8988T (cell line): ENCODE measurements around the gene PPP6R2.
A peak's percentile ranks its signal among the peaks of the same experiment; 100 is the strongest.

Experiments
- DNase-seq: peaks from one replicate; pipeline ENCODE4 v3.0.0; 2011

Gene PPP6R2

DNA sequence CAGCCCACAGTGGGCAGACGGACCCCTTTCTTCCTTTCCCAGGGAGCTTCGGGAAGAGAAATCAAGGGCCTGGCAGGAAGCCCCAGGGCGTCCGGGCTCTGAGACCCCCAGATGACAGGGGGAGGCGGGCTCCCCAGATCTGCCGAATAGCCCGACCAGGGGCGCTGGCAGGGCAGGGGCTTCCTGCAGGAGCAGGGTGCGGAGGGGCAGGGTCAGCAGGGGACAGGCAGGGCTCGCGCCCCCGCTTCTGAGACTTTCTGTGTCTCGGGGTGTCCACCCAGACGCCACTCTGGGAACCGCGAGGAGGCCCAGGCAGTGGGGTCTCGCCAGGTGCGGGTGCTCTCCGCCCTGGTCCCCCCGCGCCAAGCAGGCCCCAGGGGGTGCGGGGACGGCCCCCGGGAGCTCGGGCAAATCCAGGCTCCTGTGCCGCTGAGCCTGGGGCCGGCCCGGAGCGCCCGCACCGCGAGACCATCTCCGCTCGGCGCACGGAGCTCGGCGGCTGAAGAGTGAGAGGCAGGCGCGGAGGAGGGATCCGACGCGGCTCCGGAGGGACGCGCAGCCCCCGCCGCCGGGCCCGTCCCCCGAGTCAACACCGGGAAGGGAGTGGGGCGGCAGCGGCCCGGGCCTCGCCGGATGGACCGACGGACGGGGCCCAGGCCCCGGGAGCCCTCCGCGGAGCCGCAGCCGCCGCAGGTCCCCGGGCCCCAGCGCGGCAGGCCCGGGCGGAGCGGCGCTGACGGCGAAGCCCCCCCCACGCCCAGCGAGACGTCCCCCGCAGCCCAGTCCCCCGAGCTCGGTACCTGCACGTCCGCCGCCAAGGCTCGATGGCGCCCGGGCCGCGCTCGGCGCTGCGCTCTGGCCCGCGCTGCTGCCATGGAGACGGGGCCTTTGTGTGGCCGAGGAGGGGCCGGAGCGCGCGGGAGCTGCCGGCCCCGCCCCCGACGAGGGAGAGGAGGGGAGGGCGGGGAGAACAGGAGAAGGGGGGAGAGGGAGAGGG is 36.1 kb upstream of the PPP6R2 start, which contains the start of gene PLXNB2:
PLXNB2 (minus strand) TSS at position 894 of the 997 bp plus-strand sequence. CDS start 17,062 bp downstream, outside the sequence.
- DNase-seq: peak; percentile 81

DNA sequence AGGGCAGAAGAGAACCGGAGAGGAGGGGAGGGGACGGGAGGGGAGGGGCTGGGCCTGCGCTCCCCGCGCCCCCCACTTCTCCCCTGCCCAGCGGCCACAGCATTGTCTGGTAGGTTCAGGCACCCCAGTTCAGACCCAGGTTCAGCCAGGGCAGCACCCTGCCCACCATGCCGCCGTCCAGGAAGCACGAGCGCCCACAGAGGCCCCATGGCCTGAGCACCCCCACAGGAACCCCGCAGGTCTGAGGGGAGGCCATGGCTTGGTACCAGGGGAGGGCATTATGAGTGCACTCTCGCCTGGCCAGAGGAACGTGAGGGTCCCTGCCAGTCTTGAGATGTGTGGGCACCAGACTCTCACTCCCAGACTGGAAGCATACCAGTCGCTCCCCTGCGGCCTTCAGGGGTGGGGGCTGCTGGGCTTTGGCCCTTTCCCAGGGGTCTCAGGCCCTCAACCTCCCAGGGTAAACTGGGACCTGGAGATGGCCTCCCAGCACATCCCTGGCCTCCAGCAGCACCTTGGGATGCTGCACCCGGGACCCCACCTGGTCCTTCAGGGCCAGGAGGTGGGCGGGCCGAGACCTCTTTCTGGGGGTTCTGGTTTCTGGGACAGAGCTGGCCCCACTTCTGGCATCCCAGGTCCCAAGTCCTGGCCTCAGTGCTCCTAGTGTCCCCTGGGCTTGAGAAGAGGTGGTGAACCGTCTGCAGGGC is 35.1 kb upstream of the PPP6R2 start:
- no peak for DNase-seq

DNA sequence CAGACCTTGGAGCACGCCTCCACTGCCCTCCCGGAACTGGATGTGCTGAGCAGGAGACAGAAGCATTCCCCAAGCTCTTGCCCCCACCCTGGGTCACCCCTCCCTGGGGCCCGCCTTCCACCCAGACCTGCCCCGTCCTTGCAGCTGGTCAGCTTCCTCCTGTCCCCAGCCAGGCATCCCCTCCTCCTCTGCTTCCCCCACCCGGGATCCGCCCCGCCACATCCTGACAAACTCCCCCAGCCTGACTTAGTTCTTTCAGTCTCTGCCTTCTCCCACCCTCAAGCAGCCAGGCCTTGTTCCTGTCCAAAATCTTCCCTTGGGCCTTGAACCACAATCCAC is 34.6 kb upstream of the PPP6R2 start:
- no peak for DNase-seq

DNA sequence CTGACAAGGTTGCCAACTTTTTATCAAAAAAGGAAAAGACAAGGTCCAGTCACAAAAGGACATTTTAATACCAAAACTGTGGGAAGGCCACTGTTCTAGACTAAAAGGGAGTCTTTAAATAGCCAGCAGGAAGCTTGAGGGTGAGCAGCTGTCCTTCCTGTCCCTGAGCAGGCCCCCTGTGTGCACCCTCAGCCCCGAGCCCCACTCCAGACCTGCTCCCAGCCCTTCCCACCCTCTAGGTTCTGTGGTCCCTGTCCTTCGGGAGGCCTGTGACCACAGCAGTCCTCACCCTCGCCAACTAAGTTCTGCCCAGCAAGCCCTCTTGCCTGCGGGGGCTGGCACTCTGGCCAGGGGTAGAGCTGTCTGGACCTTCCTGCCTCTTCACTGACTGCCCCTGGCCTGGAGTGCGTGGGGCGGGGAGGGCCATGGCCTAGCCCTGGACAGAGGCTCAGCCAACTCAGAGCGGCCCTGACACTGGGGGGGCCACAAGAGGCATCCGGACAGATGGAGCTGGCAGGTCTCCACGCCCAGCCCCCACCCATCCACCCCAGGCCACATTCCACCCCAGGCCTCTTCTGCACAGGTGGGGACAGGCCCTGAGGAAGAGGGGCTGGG is 34.0 kb upstream of the PPP6R2 start:
- DNase-seq: no peak

DNA sequence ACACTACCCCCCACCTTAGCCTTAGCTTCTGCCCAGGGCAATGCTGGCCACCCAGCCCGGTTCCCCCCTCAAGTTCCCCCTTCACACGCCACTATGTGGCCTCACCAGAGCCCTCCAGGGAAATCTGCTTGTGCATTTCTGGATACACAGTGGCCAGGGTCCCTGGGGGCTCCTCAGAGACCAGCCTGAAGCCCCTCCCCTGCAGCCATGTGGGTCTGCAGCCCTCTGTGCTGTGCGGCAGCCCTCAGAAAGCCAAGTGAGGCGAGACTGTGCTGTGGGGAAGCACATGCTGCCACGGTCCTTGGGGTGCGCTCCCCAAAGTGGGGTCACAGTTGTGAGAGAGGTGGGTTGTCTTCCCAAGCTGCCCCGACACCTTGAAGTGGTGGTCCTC is 33.5 kb upstream of the PPP6R2 start:
- no peak for DNase-seq

DNA sequence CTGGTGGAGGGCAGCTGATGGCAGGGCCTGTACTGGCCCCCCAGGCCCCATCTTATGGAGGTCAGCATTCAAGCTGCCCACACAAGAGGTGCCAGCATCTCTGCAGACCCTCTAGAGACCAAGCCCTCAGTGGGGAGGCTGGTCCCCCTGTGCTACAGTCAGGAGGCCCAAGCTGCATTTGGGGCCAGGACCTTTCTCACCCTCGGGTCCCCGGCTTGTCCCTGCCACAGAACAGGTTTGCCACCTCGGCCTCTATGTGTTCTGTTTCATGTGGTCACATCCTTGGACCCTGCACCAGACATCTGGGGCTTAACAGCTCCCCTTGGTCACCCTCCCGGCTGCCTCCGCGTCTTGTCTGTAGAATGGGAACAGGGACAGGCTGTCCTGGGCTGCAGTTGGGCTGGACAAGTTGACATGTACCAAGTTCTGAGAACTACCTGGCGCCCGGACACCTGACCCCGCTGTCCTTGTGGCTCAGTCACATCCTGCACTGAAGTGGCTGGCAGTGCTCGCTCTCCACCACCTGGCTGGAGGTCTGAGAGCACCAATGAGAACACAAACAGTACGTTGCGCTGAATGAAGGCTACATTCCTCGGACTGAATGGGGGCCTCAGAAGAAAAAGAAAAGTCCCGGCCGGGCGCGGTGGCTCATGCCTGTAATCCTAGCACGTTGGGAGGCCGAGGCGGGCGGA is 33.0 kb upstream of the PPP6R2 start:
- DNase-seq: no peak

DNA sequence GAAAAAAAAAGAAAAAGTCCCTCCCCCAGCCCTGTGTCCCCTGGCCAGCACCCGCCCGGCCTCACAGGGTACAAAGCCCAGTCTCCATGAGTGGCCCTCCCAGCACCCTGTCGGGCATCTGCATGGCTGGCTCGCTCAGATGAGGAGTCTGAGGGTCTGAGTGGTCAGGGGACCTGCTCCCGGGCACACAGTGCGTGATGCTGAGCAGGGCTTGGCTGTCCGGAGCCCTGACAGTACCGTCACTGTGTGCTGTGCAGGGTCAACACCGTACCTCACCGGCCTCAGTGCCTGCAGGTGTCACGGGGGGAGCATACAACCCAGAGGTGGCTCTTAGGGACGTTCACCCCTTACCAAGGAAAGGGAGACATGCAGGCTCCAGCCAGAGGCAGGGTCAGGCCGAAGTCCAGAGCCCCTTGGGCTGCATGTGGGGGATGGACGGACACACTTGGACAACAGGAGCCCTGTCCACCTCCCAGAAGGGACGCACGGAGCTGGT is 32.1 kb upstream of the PPP6R2 start:
- DNase-seq: no peak

DNA sequence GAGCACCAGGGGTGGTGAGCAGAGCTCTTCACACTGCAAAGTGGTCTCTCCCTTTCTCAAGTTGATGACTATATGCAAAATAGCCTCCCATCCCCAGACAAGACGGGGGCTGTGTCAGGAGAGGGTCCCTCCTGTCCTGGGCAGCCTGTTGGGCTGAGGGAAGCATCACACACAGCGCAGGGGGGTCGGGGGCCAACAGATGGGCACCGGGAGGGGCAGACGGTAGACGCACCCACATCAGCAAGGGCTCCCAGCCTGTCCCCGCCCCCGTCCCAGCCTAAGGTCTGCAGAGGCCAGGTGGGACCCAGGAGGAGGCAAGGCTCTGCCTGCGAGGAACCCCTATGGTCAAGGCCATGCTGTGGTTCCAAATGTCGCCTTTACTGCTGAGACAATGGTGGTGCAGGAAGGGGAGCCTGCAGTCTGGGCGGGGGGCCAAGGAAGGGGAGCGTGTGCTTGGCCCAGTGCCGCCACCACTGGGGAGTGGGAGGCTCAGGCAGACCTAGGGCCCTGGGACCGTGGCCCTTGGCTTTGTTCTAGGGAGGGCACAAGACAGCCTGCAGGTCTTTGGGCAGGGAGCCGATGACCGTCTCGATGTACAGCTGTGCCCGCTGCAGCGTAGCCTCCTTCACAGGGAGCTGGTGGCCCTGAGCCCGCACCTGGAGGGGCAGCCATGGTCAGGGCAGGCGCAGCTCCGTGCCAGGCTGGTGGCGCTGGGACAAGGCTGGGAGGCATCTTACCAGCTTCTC is 31.3 kb upstream of the PPP6R2 start:
- DNase-seq: no peak

DNA sequence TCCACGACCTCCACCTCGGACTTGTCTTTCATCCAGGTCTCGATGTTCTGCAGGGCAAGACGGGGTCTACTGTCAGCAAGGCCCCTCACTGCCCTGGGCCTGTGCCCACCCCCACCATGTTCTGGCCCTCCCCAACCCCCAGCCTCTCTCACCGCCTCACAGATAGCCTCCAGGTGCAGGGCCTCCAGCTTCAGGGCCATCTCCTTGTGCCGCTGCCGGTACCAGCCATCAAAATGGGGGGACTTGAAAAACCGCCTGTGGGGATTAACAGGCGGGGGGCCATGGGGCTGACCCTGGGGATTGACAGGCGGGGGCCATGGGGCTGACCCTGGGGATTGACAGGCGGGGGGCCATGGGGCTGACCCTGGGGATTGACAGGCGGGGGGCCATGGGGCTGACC is 30.8 kb upstream of the PPP6R2 start:
- DNase-seq: no peak

DNA sequence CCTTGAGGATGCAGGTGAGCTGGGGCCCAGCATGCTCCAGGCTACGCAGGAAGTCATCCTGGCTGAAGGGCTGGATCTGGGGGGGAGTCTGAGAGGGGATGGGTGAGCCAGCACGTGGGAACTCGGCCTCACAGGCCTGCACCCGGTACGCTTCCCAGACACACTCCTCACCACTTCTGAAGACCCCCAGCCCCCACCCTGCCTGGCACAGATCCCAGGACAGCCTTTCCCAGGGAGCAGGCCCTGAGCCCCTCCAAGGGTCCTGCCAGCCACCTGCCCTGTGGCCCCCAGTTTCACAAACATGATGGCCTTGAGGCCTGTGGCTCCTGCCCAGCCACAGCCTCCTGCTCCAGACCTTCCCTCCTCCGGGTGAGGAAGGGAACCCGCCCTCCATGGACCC is 30.1 kb upstream of the PPP6R2 start:
- DNase-seq: no peak

DNA sequence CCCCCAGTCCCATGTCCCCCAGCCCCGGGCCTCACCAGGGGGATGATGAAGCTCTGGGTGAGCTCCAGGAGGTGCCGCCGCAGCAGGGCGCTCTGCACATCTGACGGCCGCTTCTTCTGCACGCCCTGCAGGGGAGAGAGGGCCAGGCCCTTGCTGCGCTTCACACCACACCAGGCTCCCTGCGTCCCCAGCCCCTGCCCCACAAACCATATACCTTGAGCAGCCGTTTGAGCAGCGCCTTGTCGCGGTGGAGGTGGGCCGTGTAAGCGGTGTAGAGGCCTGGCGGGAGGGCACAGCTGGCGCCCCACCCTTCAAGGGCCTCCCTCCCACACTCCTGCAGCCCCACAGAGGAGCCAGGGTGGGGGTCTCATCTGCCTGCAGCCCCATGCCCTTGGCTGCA is 29.5 kb upstream of the PPP6R2 start:
- no peak for DNase-seq

DNA sequence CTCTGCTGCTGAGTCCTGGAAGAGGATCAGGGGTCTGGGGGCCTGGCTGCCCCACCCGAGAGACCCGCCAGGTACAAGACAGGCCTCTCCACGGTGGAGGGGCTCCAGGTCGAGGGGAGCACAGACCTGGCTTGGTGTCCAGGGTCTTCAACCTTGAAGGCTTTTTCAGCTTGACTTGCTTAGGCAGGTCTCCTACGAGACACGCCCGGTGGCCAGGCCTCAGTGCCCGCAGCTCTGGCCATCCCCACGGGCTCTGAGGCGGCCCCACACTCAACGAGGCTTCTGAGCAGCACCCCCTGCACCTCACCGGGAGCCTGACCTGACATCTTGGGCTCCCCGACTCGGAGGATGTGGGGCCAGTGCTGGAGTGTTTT is 29.1 kb upstream of the PPP6R2 start:
- no peak for DNase-seq

DNA sequence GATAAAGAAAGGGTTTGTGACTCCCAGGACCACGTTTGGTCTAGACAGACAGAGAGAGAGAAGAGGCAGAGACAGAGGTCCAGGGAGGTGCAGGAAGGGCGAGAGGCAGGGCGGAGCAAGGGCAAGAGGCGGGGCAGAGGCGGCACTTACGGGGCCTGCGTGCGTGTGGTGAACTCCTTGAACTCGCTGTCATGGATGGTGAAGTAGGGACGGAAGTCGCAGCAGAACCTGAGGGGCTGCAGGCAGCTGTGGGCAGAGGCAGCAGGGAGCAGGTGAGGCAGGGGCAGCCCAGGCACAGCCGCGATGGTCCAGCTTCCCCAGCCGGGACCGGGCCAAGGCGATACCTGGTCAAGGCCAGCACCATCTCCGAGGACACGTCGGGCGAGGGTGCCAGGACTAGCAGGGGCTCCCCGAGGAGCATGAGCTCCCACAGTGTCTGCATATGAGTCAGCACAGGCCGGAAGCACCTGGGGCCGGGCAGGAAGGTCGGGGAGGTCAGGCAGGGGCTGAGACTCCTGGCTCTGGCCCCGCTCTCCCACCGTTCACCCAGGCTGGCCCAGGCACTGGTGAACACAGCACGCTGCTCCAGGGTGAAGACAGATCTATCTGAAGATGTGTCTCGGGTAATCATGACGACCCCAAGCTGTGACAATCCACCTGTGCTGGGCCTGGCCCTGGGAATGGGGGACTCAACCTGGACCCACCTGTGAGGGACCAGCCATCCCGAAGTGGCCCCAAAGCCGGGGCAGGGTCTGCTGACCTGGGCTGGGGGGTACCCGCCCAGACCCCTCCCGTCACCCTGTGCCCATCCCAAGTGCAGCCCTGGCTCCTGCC is 28.5 kb upstream of the PPP6R2 start:
- peak; percentile 9 for DNase-seq

DNA sequence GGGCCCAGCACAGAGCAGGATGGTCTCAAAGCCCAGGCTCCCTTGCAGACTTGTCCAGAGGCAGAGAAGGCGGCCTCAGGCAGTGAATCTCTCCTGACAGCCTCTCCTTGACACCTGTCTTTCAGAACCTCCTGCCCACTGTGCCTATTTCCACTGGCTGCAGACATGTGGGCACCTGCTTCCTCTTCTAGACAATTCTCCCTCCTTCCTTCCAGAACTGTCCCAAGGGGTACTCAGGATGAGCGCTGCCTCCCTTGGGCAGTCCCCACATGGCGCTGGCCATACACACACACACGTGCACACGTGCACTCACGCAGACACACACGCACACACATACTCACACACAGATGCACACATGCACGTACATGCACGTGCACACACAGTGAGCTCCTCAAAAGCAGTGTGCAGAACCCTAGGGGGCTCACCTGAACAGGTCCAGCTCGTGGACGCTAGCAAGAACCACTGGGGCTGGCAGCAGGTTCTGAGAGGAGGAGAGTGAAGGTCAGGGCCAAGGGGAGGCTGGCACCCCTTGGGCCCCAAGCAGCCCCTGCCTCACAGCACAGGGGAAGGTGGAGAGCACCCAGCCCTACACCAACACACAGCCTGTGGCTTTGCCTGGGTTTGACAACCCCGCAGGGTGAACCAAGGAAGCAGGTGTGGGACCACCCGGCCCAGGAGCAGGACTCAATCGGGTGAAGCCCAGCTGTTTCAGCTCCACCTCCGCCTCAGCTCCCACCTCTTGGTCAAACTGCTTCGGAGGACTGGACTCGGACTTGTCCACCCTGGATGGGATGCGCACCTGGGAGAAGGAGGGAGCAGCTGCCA is 27.6 kb upstream of the PPP6R2 start:
- DNase-seq: peak; percentile 6

DNA sequence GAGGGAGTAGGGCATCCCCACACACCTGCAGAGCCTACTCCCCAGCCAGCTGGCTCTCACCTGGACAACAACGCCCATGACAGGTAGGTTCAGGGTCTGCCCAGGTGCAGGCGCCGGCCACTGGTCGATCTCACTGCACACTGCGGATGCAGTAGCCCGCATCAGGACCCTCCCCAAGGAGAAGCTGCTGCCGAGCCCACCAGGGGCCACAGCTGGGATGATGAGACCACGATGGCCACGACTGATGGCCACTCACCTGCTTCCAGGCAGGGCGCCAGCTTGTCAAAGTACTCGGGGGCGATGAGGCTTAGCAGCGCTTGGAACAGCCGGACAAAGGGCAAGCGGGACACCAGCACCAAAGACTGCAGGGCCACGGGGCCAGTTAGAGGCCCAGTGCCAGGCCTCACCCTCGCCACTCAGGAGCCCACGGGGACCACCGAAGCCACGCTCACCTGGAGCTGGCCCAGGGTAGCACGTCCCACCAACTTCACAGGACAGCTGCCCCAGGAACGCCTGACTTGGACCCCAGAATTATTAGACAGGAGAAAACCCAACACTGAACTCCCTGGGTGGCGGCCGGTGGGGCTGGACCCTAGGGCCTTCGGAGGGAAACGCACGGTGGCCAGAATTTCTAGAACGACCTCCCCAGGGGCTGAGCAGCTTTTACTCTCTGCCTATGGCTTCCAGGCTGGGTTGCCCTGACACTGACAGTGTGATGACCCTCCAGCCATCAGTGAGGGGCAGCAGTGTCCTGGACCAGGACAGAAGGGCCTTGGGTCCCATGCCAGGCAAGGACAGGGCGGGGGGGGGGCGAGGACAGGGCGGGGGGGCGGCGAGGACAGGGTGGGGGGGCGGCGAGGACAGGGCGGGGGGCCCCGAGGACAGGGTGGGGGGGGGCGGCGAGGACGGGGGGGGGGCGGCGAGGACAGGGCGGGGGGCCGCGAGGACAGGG is 26.7 kb upstream of the PPP6R2 start:
- DNase-seq: no peak

DNA sequence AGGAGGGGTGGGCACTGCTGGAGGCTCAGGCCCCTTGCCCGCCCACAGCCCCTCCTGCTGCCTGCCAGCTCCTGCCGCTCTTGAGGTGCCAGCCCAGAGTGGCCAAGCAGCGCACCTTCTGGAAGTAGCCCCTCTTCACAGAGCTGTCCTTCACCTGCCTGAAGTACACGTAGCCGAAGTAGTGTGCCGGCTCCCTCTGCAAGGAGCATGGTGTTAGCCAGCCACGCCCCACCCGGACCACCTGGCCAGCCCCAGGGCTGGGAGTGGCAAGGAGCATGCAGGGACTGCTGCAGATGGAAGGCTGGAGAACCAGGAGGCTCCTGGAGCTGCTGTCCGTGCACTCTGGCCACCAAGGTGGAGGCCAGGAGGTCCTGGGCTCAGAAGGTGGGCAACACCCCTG is 25.9 kb upstream of the PPP6R2 start:
- peak; percentile 11 for DNase-seq

DNA sequence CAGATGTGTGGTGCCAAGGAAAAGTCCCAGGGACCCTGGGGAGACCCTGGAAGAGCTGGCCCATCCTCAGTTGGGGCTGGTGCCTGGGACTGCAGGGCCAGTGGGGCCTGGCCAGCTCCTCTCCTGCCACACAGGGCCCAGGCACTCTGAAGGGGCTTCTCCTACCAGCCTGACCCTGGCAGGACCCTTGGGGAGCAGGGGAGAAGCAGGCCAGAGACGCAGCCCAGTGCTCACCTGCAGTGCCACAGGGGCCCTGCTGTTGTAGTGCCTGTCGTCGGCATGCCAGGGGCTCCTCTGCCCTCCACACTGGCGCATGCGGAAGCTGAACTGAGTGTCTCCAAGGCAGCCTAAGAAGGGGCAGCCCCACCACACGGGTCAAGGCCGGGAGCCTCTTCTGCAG is 25.5 kb upstream of the PPP6R2 start:
- peak; percentile 4 for DNase-seq

DNA sequence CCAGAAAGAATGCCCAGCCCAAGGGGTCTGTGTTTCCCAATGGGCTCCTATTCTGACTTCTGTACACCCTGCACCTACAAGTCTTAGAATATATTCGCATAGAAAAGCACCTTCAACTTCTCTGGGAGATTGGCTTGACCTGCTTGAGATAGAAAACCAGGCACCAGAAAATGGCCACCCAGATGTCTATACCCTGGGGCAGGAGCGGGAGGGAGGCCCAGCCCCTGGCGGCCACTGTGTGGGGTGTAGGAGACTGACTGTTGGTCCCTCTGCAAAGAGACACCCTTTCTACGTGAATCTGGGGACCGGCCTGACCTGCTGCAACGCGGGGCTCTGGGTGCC is 24.8 kb upstream of the PPP6R2 start:
- peak; percentile 16 for DNase-seq

DNA sequence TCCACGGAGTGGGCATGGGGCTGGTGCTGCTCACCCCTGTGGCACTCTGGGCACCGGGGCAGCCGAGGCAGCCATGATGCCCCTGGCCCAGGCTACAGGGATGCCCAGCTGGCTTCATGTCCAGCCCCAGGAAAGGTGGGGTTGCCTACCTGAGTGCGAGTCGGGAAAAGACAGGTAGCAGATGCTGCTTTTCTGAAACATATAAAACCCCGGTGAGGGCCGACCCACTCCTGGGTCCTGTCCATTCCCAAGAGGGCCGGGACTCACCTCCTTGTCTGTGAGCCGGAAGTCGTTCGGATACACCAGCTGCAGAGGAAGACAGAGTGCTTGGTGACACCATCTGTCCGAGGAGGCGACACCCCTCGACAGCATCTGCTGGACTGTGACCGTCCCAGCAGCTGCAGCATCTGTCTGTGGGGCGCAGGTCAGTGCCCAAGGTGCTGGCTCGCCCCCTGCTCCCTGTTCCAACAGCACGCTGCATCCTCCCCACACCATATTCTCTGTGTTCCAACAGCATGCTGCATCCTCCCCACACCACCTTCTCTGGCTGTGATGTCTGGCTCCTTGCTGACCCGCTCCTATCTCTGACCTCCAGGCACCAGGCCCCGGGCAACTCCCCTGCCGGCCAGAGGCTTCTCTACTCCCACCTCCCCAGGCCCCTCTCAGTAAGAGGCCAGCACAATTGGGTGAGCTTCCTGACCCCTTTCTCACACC is 24.3 kb upstream of the PPP6R2 start:
- DNase-seq: peak; percentile 15
